ENCODE results near the gene COL1A1.

Gene COL1A1

DNA sequence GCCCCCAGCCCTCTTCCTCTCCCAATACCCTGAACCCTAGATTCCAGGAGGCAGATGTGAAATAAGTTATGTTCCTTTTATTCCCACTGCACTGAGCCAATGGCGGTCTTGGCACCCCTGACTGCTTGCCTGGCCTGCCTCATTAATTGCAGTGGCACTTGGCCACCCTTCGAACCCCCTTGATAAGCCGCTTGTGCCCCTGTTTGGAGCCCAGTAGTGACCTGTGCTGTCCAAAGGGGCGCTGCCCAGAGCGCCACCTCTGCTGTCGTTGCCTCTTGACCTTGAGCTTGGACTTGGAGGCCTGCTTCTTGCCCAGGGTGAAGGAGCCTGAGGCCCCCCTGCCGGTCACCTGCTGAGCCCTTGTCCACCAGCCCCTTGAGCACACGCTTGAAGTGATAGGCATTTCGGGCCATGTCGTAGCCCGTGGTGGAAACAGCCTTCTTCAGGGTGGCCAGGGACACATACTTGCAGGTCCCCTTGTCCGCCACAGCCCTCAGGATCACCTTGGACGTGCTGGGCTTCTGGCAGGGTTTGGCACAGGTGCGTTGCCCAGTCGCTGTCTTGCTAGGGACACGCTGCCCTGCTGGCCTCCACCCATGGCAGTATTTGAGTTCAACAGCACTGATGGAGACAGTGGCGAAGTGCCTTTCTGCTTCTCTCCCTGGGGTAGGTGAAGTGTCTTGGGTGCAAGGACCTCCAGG is 29.9 kb downstream of the COL1A1 start:
- no peak for DNase-seq

DNA sequence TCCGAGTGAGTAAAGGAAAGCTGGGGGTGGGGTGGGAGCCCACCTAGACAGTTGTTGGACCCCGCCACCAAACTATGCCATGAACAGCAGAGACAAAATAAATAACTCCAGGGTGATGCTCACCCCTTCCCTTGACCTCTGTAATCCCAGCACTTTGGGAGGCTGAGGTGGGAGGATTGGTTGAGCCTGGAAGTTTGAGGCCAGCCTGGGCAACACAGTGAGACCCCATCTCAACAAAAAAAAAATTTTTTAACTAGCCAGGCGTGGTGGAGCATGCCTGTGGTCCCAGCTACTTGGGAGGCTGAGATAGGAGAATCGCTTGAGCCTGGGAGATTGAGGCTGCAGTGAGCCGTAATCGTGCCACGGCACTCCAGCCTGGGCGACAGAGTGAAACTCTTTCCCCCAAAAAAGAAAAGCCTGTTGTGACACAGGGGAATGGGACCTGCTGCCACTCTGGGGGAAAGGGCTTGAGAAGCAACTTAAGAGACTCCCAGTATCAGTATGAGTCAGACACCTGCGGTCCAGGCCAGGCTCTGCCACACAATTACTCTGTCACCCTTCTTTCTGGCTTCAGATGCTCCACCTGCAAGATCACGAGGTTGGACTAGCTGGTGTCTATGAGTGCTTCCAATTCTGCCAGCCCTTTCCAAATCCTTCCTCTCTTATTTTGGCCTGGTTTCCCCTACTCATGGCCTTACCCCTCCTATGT is 30.6 kb downstream of the COL1A1 start:
- no peak for DNase-seq

DNA sequence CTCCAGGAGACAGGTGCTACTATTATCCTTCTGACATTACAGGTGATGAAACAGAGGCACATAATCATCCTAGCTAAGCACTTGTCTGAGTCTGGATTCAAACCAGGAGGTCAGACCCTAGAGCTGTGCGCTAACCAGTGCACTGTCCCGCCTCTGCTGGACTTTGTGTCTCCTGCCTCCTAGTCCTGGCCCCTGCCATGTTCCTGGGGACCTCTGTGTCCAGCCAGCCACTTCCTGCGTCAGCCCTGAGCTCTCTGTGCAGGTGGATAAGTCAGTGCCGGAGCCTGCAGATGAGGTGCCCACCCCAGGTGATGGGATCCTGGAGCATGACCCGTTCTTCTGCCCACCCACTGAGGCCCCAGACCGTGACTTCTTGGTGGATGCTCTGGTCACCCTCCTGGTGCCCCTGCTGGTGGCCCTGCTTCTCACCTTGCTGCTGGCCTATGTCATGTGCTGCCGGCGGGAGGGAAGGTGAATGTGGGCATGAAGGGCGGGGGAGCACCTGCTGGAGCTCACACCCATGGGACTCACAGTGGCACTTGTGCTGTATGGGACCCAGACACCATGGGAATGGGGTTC is 31.5 kb downstream of the COL1A1 start:
- DNase-seq: no peak

DNA sequence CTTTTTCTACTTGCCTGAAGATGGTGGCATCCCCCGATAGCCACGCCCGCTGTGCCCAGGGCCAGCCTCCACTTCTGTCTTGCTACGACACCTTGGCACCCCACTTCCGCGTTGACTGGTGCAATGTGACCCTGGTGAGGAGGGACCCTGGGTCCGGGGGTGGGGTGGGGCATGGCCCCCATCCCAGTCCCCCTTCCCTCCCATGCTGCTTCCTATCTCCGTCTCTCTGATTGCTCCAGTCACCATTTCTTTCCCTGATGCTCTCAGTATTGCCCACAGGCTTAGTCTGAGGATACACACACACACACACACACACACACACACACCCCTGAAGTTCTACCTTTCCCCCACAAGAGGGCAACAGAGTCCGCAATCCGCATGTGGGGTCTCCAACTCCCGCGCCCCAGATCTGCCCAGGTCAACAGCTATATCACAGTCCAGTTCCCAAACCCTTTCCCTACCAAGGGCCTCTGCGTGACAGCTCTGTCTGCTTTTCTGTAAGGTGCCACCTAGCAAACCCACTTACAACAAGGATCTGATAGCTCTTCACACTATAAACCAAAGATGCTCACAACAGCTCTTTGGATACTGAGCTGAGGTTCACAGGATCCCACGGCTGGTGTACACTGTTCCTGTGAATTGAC is 32.2 kb downstream of the COL1A1 start:
- DNase-seq: peak; percentile 68

DNA sequence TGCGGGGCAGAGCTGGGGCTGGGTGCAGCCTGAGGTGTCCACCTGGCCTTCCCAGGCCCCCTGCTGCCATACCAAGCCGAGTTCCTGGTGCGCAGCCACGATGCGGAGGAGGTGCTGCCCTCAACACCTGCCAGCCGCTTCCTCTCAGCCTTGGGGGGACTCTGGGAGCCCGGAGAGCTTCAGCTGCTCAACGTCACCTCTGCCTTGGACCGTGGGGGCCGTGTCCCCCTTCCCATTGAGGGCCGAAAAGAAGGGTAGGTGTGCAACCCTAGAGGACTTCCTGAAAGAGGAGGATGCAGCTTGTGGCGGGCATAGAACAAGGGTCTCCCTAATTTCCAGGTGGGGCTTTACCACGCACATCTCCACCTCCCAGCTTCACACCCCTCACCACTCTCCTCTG is 33.1 kb downstream of the COL1A1 start:
- no peak for DNase-seq

DNA sequence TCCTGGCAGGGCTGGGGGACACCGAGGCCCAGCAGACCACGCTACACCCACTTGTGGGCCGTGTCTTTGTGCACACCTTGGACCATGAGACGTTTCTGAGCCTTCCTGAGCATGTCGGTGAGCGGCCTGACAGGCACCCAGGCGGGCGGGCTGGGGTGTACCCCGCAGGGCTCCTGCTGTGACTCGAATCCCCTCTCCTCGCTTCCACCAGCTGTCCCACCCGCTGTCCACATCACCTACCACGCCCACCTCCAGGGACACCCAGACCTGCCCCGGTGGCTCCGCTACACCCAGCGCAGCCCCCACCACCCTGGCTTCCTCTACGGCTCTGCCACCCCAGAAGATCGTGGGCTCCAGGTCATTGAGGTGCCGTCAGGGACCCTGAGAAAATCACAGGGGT is 34.1 kb downstream of the COL1A1 start:
- DNase-seq: no peak

DNA sequence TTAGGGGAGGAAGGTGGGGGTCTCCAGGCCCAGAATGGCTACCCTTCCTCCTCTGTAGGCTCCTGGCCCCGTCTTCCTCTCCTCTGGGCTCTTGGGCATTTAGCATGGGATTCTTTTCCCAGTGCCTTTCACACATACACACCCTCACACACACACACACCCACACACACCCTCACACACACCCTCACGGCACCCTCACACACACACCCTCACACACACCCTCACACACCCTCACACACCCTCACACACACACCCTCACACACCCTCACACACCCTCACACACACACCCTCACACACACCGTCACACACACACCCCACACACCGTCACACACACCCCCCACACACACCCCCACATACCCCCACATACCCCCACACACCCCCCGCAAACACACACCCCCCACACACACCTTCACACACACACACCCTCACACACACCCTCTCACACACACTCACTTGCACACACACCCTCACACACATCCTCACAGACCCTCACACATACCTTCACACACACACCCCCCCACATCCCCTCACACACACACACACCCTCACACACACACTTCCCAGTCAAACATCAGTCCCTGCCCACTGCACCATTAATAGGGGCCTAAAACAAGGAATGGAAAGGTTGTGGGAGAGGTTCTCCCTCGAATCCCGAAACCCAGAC is 34.8 kb downstream of the COL1A1 start:
- DNase-seq: no peak

DNA sequence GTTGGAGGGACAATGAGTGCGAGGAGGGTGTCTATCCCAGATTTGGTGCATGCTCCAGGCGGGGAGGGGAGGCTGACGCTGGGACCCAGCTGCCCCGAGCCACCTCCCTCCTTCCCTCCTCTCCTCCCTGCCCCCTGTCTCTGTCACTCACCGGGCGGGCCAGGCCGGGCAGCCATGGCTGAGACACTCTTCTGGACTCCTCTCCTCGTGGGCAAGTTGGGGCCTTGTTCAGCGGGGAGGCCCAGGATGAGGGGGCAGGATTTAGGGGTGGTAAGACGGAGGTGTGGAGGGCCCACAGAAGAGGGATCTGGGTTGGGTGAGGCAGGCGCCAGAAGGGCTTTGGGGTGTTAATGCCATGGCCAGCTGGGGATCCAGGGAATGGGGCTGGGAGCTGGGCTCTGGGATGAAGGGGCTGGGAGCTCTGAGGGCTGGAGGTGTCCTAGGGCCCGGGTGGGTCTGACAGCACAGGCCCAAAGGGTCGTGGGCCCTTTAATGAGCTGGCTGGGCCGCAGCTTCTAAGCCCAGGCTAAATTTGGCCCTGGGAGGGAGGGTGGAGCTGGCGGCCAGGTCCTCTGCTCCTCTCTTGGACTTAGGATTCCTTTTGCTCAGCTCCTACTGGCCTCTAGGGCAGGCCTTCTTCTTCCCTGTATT is 35.4 kb downstream of the COL1A1 start, which contains the start of gene SGCA:
Gene SGCA, plus strand, starts transcription at position 139 of the 651 bp plus-strand sequence. Its CDS starts 36 bp downstream, at position 175.
- no peak for DNase-seq

DNA sequence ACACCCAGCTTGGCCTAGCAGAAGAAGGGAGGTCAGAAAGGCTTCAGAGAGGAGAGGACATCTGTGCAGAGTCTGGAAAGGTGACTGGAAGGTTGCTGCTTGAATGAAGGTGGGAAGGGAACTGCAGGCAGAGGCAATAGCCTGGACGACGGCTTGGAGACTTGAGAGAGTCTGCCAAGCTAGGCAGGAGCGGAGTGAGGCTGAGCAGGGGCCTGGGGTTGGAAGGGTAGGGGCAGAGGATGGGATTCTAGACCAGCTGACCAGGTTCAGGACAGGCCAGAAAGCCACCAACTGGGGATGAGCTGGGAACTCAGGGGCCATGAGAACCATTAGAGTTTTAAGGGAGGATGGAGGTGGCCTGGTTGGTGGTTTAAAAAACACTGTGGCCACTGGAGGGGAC is 36.0 kb downstream of the COL1A1 start:
- no peak for DNase-seq

DNA sequence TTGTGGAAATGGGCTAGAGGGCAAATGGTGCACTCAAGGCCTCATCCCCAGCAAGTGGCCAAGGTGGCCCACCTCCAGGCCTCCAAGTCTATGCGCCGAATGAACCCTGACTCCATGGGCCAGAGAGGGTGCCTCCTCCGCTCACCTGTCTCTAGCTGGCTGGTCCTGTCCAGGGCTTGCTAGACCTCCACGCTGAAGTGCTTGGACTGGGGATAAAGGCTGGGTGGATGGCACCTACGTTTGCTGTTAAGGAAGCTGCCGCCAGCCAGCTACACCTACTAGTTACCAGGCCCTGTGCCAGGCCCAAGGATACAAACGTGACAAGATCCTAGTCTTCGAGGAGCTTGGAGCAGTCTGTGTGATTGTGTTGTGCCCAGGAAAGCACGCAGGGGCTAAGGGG is 36.4 kb downstream of the COL1A1 start:
- no peak for DNase-seq

DNA sequence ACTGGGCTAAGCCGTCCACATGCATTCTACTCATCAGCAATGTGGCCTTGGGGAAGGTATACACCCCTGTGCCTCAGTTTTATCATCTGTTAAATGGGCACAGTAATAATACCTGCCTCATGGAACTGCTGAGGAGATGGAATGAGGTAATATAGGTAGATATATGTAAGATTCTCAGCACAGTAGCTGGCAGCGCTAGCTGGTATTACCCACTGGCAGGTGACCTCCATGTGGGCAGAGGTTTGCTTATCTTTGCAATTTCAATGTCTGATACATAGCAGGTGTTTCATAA is 36.8 kb downstream of the COL1A1 start:
- DNase-seq: no peak

DNA sequence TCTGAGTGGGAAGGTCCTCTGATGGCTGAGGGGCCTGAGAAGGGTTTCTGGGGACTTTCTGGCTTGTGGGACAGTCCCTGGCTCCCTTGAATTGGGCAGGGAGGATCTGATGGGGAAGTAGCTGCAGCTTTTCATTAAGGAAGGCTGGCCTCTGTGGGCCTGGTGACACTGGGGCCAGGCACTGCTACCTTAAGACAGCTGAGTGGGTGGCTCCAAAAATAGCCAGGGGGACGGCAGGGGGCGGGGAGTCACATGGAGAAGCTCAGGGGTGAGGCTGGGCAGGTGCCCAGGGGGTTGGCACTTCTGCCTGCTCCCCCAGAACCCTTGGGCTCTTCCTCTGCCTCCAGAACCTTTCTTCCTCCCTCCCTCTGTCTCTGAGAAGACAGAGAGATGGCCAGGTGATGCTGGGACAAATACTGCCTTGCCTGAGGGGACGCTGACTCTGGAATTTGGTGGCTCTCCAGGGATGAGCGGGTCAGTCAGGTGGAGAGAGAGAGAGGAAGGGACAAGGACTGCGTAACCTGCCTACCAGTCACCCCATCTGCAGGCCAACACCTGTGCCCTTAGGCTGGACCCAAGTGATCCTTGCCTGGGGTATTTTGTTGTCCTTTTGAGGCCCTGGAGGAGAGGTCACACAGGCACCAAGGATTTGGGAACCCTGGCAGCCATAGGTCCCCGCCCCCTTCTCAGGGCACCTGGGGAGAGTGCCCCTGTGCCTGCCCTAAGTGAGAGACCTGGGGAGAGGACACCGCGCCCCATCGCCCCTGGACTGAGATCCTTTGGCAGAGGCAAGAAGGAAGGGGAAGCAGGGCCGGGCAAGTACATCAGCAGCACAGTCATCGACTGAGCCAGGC is 37.4 kb downstream of the COL1A1 start:
- no peak for DNase-seq

DNA sequence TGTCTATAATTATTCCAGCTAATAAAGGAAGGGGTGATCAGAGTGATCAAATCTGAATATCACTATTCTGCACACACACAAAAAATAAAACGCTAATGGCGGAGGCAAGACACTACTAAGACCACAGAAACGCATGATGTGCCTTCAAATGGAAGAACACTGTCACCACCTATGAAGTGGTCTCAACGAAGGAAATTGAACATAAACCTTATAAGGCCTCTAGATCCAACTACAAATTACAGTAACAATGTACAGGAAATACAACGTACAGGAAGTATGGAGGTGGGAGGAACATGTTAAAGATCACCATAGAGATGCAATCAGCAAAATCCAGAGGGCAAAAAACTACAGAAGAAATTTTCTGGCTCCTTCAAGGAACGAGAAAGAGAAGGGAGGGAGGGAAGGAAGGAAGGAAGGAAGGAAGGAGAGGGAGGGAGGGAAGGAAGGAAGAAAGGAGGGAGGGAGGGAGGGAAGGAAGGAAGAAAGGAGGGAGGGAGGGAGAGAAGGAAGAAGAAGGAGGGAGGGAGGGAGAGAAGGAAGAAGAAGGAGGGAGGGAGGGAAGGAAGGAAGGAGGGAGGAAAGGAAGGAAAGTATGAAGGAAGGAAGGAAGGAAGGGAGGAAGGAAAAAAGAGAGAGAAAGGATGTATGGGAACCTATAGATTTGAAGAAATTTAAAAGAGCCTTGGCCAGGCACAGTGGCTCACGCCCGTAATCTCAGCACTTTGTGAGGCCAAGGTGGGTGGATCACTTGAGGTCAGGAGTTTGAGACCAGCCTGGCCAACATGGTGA is 38.8 kb downstream of the COL1A1 start:
- no peak for DNase-seq

DNA sequence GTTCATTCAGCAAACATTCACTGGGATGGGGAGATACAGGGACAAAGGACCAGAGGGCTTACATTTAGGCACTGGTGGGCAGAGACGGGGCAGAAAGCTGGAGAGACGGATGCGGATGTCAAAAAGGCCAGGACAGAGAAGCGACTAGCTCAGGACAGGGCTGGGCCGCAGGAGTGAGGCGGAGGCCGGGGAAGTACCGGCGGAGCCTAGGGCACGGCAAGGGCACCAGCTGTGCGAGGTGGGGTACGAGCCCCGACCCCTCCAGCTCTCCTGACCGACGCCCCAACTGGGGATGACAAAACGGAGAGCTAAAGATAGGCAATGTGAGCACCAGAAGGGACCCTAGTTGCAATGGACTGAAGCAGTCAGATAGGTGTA is 39.5 kb downstream of the COL1A1 start:
- DNase-seq: no peak

DNA sequence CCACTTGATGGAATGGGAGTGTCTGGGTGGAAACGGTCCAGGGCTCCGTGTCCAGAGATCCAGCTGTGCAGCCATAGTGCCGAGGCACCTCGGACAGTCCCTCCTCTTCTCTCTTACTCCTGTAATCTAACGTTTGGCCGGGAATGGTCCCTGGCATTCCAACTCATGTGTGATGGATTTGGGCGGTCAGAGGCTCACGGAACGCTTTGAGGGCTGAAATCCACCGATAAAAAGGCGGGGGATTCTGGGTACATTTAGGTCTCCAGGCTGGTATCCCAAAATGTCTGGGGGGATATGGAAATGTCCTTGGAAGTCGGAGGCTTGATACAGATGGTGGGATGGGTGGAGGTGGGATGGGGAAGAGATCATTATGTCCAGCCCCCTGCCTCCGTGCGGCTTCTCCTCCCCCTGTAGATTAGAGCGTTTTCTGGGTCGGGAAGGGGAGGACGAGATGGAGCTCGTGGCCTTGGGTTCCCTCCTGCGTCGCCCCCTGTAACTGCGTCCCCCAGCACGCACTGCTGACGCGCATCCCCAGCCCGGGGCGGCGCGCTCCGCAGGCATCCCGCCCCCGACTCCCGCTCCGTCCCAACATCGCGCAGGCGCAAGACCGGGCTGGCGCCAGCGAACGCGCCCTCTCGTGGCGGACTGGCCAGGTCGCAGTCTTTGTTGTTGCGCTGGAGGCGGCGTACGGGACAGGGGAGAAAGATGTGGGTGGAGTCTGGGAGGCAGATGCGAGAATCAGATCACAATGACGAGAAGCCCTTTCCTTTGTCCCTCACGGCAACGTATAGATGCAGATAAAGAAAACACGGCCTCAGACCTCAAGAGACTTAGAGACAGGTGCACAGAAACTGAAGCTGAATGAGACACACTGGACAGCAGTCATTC is 40.2 kb downstream of the COL1A1 start:
- DNase-seq: peak; percentile 95

DNA sequence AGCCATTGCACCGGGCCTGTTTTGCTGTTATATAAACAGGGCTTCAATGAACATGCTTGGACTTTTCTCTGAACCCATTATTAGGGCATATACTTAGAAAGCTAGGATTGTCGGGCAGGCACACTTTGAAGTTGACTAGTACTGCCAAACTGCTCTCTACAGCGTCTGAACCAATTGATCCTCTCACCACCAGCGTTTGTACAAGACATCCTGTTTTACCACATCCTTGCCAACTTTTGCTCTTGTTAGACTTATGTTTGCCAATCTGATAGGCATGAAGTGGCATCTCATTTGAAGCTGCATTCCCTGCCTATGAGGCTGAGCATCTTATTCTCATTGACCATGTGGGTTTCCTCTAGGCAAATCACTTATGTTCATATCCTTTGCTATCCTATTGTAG is 43.5 kb downstream of the COL1A1 start:
- peak; percentile 41 for DNase-seq

DNA sequence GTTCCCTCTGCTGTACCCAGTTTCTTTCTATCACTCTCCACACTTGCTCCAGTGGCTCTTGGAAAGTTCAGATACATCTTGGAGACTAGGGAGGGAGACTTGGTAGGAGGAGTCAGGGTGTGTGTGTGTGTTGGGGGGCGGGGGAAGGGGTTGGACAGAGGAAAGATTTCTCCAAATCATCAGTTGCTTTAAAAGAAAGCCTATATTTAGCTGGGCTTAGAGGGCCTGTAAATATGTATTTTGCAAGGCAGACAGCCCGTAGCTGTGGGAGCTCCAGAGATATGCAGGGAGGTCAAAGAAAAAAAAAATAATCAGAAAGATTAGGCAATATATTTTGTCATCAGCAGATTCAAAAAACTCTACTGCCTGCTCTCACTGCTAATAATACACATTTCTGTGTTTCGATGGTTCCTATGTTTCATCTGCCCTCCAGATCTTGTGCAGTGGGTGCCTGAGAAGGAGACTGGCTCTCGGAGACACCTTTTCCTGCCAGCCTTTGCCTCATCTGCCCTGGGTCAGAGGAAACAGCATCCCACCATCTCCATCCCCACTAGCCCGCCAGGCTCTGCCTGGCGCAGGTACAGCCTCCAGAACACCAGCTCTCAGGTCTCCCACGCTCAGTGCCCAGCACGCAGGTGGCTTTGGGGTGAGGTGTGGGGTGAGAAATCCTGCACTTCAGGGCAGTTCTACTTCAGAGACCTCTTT is 46.2 kb downstream of the COL1A1 start:
- DNase-seq: no peak

DNA sequence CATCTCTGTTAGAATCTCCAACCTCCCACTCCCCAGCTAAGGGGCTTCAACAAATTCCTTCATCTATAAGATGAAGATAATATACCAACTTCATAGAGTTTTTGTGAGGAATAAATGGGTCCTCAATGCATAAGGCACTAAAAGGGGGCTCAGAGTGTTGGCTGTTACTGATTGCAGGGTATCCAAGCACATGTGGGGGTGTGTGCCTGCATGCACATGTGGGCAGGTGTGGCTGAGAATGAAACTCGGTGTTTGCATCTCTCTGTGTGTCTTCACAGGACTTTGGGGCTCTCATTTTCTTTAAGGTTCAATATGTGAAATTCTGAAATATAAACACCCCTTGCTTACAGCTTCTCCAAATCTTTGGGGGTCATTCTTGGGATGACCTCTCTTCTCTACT is 46.8 kb downstream of the COL1A1 start:
- no peak for DNase-seq

Measured in CD4-positive, alpha-beta T cell treated with Interleukin-6 for 4 hours (primary cell).